Measurements from ENCODE around the gene ACRV1.
"Not testable (repeated sequence)": the region's sequence is repeated elsewhere in the genome, so short reads cannot be mapped to it uniquely, and the experiment has no call there.

ACRV1 gene

GRCh38 chr11:125680747-125681146 is at the start of gene ACRV1:
Gene ACRV1 (minus strand): TSS chr11:125680847. CDS start chr11:125680780, 67 bp downstream.
- no peak for DNase-seq

GRCh38 chr11:125728969-125729368 is 48.3 kb upstream of the ACRV1 start:
- DNase-seq = no peak

GRCh38 chr11:125724125-125724524 is 43.5 kb upstream of the ACRV1 start:
- no peak for DNase-seq

GRCh38 chr11:125720781-125721180 is 40.1 kb upstream of the ACRV1 start:
- DNase-seq = no peak

- DNase-seq = not testable (repeated sequence)
Observed at GRCh38 chr11:125704686-125705085, 24.0 kb upstream of the ACRV1 start.

GRCh38 chr11:125701858-125702621 is 21.4 kb upstream of the ACRV1 start:
- no peak for DNase-seq

GRCh38 chr11:125701018-125701610 is 20.5 kb upstream of the ACRV1 start:
- DNase-seq = no peak

GRCh38 chr11:125694951-125695350 is 14.3 kb upstream of the ACRV1 start:
- no peak for DNase-seq

GRCh38 chr11:125692887-125693286 is 12.2 kb upstream of the ACRV1 start:
- DNase-seq = no peak

GRCh38 chr11:125690006-125690405 is 9.4 kb upstream of the ACRV1 start:
- DNase-seq = no peak

- no peak for DNase-seq
Observed at GRCh38 chr11:125689274-125689859, 8.7 kb upstream of the ACRV1 start.

GRCh38 chr11:125688632-125689031 is 8.0 kb upstream of the ACRV1 start:
- no peak for DNase-seq

- DNase-seq = no peak
Observed at GRCh38 chr11:125688066-125688465, 7.4 kb upstream of the ACRV1 start.

GRCh38 chr11:125685228-125685627 is 4.6 kb upstream of the ACRV1 start:
- no peak for DNase-seq

GRCh38 chr11:125679837-125680236 is 810 bp downstream of the ACRV1 start:
- DNase-seq = no peak

- DNase-seq = no peak
Observed at GRCh38 chr11:125679397-125679796, 1.2 kb downstream of the ACRV1 start.

- DNase-seq = no peak
Observed at GRCh38 chr11:125675196-125675595, 5.5 kb downstream of the ACRV1 start.

- DNase-seq = no peak
Observed at GRCh38 chr11:125674210-125674609, 6.4 kb downstream of the ACRV1 start.

- no peak for DNase-seq
Observed at GRCh38 chr11:125671561-125671960, 9.1 kb downstream of the ACRV1 start.

GRCh38 chr11:125670172-125670571 is 10.5 kb downstream of the ACRV1 start:
- no peak for DNase-seq

- no peak for DNase-seq
Observed at GRCh38 chr11:125667151-125667550, 13.5 kb downstream of the ACRV1 start.

- no peak for DNase-seq
Observed at GRCh38 chr11:125663910-125664309, 16.7 kb downstream of the ACRV1 start.

- no peak for DNase-seq
Observed at GRCh38 chr11:125662689-125663088, 18.0 kb downstream of the ACRV1 start.

GRCh38 chr11:125649465-125650166 is 31.0 kb downstream of the ACRV1 start:
- DNase-seq = no peak

All from activated CD4-positive, alpha-beta T cell treated with anti-CD3 and anti-CD28 coated beads for 48 hours (primary cell).